ENCODE measurements around the gene TRIM36. TPM values are rescaled to one million over a fixed set of nuclear protein-coding genes. Genes with fewer than 3 reads are reported as not detected.
A peak's percentile ranks its signal among the peaks of the same experiment; 100 is the strongest.

Gene TRIM36, protein sequence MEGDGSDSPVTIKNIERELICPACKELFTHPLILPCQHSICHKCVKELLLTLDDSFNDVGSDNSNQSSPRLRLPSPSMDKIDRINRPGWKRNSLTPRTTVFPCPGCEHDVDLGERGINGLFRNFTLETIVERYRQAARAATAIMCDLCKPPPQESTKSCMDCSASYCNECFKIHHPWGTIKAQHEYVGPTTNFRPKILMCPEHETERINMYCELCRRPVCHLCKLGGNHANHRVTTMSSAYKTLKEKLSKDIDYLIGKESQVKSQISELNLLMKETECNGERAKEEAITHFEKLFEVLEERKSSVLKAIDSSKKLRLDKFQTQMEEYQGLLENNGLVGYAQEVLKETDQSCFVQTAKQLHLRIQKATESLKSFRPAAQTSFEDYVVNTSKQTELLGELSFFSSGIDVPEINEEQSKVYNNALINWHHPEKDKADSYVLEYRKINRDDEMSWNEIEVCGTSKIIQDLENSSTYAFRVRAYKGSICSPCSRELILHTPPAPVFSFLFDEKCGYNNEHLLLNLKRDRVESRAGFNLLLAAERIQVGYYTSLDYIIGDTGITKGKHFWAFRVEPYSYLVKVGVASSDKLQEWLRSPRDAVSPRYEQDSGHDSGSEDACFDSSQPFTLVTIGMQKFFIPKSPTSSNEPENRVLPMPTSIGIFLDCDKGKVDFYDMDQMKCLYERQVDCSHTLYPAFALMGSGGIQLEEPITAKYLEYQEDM
- 0.26 and 0.74 TPM in 2 replicates for total RNA-seq

GRCh38 chr5:115169487-115170133 lies at the start of gene TRIM36:
Gene TRIM36 (minus strand): TSS chr5:115169908. CDS start chr5:115169634, 274 bp downstream.
- DNase-seq (ENCODE audit: low read depth, low spot score) = peak; percentile 62

GRCh38 chr5:115214541-115214940 lies 44.8 kb upstream of the TRIM36 start:
- no peak for DNase-seq (ENCODE audit: low read depth, low spot score)

DNA sequence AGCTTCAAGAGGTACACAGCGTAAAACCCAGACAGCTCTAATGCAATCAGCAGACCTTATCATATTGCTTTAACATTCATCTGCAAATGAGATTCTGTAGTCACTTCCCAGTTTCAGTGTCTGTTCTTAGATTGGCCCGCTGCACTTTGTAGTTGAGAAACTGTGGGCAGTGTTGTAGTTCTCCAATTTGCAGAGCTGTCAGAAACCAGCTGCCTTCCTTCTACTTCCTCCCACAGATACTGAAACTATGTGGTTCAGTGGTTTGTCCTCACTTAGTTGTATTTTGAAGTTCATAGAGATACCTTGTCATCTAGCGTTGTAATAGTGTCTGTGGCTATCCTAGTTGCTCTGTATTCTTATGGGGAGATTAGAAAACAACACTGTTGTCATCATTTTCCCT lies 39.6 kb upstream of the TRIM36 start:
- no peak for DNase-seq (ENCODE audit: low read depth, low spot score)

GRCh38 chr5:115202952-115203351 lies 33.2 kb upstream of the TRIM36 start:
- no peak for DNase-seq (ENCODE audit: low read depth, low spot score)

DNA sequence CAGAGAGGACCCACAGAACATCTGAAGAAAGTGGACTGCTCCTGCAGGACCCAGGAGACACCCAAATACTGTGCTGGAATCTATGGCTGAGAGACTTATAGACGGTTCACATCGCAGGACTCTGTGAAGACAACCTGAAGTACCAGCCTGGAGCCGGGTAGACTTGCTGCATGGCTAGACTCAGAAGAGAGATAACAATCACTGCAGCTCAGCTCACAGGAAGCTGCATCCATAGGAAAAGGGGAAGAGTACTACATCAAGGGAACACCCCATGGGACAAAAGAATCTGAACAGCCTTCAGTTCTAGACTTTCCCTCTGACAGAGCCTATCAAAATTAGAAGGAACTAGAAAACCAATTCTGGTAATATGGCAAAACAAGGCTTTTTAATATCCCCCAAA lies 26.5 kb upstream of the TRIM36 start:
- no peak for DNase-seq (ENCODE audit: low read depth, low spot score)

- DNase-seq (ENCODE audit: low read depth, low spot score) = no peak
Observed at GRCh38 chr5:115194676-115195075, 25.0 kb upstream of the TRIM36 start.

- no peak for DNase-seq (ENCODE audit: low read depth, low spot score)
Observed at GRCh38 chr5:115193295-115193694, 23.6 kb upstream of the TRIM36 start.

DNA sequence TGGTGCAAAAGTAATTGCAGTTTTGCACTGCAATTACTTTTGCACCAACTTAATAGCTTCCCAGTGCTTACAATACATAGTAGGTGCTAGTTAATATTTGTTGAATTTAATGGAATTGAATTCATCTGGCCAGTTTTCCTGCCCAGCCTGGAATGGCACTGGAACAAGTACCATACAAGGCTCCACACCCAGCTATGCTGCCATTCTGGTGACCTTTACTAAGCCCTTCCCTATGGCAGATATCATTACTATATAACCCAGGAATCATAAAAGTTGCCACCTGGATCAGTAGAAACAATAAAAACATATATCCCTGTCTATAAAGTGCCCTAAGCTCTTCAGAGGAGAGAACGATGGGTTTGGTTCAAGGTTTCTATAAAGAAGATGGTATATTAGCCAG lies 22.4 kb upstream of the TRIM36 start:
- no peak for DNase-seq (ENCODE audit: low read depth, low spot score)

- no peak for DNase-seq (ENCODE audit: low read depth, low spot score)
Observed at GRCh38 chr5:115191474-115192031, 21.8 kb upstream of the TRIM36 start.

GRCh38 chr5:115190388-115190787 lies 20.7 kb upstream of the TRIM36 start:
- no peak for DNase-seq (ENCODE audit: low read depth, low spot score)

- DNase-seq (ENCODE audit: low read depth, low spot score) = no peak
Observed at GRCh38 chr5:115189866-115190265, 20.2 kb upstream of the TRIM36 start.

GRCh38 chr5:115186794-115187193 lies 17.1 kb upstream of the TRIM36 start:
- DNase-seq (ENCODE audit: low read depth, low spot score) = no peak

DNA sequence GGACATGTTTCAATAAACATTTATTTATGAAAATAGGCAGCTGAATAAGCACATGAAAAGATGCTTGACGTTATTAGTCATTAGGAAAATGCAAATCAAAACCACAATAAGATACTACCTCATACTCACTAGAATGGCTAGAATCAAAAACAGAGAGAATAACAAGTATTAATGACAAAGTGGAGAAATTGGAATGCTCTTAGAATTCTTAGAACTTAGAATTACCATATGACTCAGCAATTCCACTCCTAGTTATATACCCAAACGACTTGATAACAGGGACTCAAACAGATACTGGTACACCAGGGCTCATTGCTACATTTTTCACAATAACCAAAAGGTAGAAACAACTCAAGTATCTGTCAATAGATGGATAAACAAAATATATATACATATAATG lies 15.1 kb upstream of the TRIM36 start:
- DNase-seq (ENCODE audit: low read depth, low spot score) = no peak

- DNase-seq (ENCODE audit: low read depth, low spot score) = no peak
Observed at GRCh38 chr5:115181757-115182156, 12.0 kb upstream of the TRIM36 start.

DNA sequence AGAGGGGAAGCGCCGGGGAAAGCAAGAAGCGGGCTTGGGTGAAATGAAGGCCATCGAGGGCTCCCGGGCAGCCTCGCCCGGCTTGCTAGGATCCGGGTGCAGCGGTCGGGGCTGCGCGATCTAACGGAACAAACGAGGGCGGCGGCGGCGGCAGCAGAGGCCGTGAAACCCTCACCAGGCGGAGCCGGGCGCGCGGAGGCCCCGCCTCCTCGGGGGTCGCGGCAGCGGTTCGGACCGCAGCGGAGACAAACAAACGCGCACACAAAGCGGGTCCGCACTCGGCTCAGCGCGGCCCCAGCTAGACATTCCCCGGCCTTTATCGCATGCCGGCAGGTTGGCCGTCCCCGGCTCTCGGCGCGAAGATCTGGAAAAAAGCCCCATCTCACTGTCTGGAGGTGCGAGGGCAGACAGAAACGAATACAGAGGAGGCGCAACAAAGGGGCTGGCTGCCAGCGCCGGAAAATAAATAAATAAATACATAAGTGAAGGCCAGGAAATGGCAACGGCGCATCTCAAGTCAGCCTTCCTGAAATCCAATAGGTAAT lies 10.5 kb upstream of the TRIM36 start:
- DNase-seq (ENCODE audit: low read depth, low spot score) = no peak

GRCh38 chr5:115179394-115180164 lies 9.9 kb upstream of the TRIM36 start:
- DNase-seq (ENCODE audit: low read depth, low spot score) = no peak

- DNase-seq (ENCODE audit: low read depth, low spot score) = no peak
Observed at GRCh38 chr5:115179030-115179393, 9.3 kb upstream of the TRIM36 start.

DNA sequence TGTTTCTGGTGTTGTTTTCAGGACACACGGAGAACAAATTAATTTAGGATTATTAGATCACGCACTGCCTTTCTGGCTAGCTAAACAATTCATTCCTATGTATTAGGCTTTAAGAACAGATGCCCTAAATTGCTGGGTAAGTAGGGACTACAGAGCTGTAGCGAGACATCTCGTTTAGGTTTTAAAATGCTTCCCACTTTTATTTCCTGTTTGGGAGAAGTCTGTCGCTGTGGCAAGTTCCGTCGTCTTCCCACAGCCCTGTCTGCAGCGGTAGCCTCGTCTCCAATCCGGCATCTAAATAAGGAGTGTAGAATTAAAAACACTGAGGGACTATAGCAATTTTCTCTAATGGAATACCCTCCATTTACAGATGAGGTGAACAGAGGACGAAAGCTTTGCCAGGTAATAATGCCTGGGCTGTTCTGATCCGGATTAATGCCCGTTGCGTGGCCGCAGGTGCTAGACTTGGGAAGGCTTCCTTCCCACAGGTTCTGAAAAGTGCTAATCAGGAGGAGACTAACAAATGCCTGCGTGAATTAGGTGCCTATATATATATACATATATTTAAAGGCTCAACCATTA lies 1.3 kb upstream of the TRIM36 start:
- DNase-seq (ENCODE audit: low read depth, low spot score) = no peak

DNA sequence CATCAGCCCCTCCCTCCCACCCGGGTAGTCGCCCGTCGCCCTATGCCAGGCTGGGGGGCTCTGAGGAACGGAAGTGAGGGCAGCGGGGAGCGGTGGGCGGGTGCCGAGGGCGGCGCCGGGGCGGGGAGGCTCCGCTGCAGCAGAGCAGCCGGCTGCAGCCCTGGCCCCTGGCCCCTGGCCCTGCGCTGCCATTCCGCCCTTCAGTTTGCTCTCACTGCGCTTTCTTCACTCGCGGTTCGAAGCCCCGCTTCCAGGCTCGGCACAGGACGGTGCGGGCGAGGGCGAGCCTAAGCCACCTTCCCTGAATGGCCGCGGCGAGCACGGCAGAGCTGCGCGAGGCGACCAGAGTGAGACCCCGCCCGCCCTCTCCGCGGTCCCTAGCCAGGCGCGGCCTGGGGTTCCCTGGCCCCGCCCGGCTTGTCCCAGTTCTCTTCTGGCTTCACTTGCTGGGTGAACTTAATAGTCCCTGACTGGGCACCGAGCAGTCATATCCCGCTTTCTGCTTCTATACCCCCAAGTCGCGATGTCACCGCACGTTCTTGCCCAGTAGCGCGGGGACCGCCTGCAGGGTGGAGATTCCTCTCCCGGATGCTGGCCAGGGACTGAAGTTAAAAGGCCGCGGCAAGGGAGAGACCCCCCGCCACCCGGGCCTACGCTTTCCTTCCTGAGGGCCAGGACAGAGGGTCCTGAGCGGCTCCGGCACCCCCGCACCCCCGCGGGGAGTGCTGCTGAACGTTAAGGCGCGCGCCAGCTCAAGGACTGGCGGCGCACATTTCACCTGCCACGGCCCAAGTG lies 623 bp upstream of the TRIM36 start:
- no peak for DNase-seq (ENCODE audit: low read depth, low spot score)
